ENCODE results near the gene PLEKHN1. TPM values are rescaled to one million over a fixed set of nuclear protein-coding genes. Genes with fewer than 3 reads are reported as not detected.
"Not testable (repeated sequence)": the region's sequence is repeated elsewhere in the genome, so short reads cannot be mapped to it uniquely, and the experiment has no call there.

Gene PLEKHN1
- total RNA-seq, 1 experiment from 2014 or later = 9.1 TPM

GRCh38 chr1:985126-985525 lies 18.8 kb downstream of the PLEKHN1 start:
- intact Hi-C loops (cut with micrococcal nuclease; ENCODE audit: unreplicated experiment) = loop anchor here (10.0 kb wide), 1 partner anchor 250 kb away; the partner anchor contains the start of genes B3GALT6 and SDF4
- Histone ChIP-seq H3K79me2 (ENCODE audit: low read depth) (no peaks in the 10 kb centered on the region), H2AFZ (no peak overlapping the region), H3K4me2 (no peak overlapping the region), H4K20me1 (ENCODE audit: insufficient read depth) (no peaks in the 10 kb centered on the region), H3K9me3 (ENCODE audit: insufficient read depth, low read depth) (no peaks in the 10 kb centered on the region), H3K9me2 (ENCODE audit: insufficient read depth) (no peaks in the 10 kb centered on the region), H3K27ac (no peak overlapping the region), H3K27me3 (ENCODE audit: insufficient read depth, low read depth) (no peaks in the 10 kb centered on the region), H3K4me1 (replicated peaks; ENCODE audit: insufficient read depth) (no peaks in the 10 kb centered on the region), H3K36me3 (ENCODE audit: low read depth) (no peaks in the 10 kb centered on the region), H3K4me3 (no peak overlapping the region), H3F3A (ENCODE audit: insufficient read depth, low read depth) (peaks cover 6% of the 10 kb centered on the region; the same call in 1 of the 2 replicates)
- TF ChIP-seq EZH2 (IDR thresholded peaks at IDR 0.05; ENCODE audit: low read depth) (no peak), CTCF (conservative IDR thresholded peaks at IDR 0.05) (no peak)
- ChIA-PET CTCF (no interaction called here), POLR2A (ENCODE audit: unreplicated experiment) (interaction anchor here (0.7 kb wide), 1 partner anchor 279 kb away, joined by 8 read pairs; no protein-coding TSS in a partner anchor)
- no TSS peak for BruUV-seq (replicated peaks)
- no peak for DNase-seq

DNA sequence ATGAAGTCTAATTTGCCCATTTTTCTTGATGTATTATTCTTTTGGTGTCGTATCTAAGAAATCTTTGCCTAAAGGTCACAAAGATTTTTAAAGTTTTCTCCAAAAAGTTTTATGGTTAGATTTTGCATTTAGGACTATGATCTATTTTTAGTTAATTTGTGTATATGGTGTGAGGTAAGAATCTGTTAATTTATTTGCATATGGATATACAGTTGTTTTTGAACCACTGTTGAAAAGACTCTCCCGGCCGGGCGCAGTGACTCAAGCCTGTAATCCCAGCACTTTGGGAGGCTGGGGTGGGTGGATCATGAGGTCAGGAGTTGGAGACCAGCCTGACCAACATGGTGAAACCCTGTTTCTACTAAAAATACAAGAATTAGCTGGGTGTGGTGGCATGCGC lies 21.8 kb downstream of the PLEKHN1 start:
- POLR2A ChIA-PET (ENCODE audit: unreplicated experiment); H3K27me3 ChIP-seq (ENCODE audit: insufficient read depth, low read depth); H3K79me2 ChIP-seq (ENCODE audit: low read depth); H3K4me1 ChIP-seq (replicated peaks; ENCODE audit: insufficient read depth); H3K4me2 ChIP-seq; H3F3A ChIP-seq (ENCODE audit: insufficient read depth, low read depth); H3K4me3 ChIP-seq; H3K36me3 ChIP-seq (ENCODE audit: low read depth); H3K9me2 ChIP-seq (ENCODE audit: insufficient read depth); H3K27ac ChIP-seq; CTCF ChIA-PET; H4K20me1 ChIP-seq (ENCODE audit: insufficient read depth); BruUV-seq (replicated peaks); DNase-seq; H2AFZ ChIP-seq; H3K9me3 ChIP-seq (ENCODE audit: insufficient read depth, low read depth): not testable (repeated sequence)
- intact Hi-C loops (cut with micrococcal nuclease; ENCODE audit: unreplicated experiment) = loop anchor here (10.0 kb wide), 1 partner anchor 247 kb away; the partner anchor contains the start of genes B3GALT6 and SDF4

DNA sequence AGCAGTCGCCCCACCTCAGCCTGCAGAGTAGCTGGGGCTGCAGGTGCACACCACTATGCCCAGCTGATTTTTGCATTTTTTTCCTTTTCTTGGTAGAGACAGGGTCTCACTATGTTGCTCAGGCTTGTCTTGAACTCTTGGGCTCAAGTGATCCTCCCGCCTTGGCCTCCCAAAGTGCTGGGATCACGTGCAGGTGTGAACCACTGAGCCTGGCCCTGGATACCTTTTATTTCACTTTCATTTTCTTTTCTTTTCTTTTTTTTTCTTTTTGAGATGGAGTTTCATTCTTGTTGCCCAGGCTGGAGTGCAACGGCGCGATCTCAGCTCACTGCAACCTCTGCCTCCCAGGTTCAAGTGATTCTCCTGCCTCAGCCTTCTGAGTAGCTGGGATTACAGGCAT lies 25.0 kb downstream of the PLEKHN1 start:
- BruUV-seq (replicated peaks); H3K27me3 ChIP-seq (ENCODE audit: insufficient read depth, low read depth); H4K20me1 ChIP-seq (ENCODE audit: insufficient read depth); H2AFZ ChIP-seq; H3K4me1 ChIP-seq (replicated peaks; ENCODE audit: insufficient read depth); intact Hi-C loops (cut with micrococcal nuclease; ENCODE audit: unreplicated experiment); DNase-seq; H3K27ac ChIP-seq; H3K79me2 ChIP-seq (ENCODE audit: low read depth); H3K4me2 ChIP-seq; H3K4me3 ChIP-seq; H3K9me2 ChIP-seq (ENCODE audit: insufficient read depth); H3K36me3 ChIP-seq (ENCODE audit: low read depth); H3K9me3 ChIP-seq (ENCODE audit: insufficient read depth, low read depth); CTCF ChIA-PET; POLR2A ChIA-PET (ENCODE audit: unreplicated experiment); H3F3A ChIP-seq (ENCODE audit: insufficient read depth, low read depth): not testable (repeated sequence)

GRCh38 chr1:991895-992294 lies 25.6 kb downstream of the PLEKHN1 start:
- no peak overlapping the region for H3K27ac ChIP-seq
- no peak overlapping the region for H3K4me3 ChIP-seq
- no peaks in the 10 kb centered on the region for H3K79me2 ChIP-seq (ENCODE audit: low read depth)
- no peak for TF ChIP-seq CTCF (conservative IDR thresholded peaks at IDR 0.05)
- no peak overlapping the region for H2AFZ ChIP-seq
- H3K36me3 ChIP-seq (ENCODE audit: low read depth) = no peaks in the 10 kb centered on the region
- H4K20me1 ChIP-seq (ENCODE audit: insufficient read depth) = no peaks in the 10 kb centered on the region
- no peaks in the 10 kb centered on the region for H3K27me3 ChIP-seq (ENCODE audit: insufficient read depth, low read depth)
- H3K9me2 ChIP-seq (ENCODE audit: insufficient read depth) = no peaks in the 10 kb centered on the region
- no peak for DNase-seq
- ChIA-PET CTCF (no interaction called here), POLR2A (ENCODE audit: unreplicated experiment) (no interaction called here)
- peaks cover 8% of the 10 kb centered on the region; the same call in 1 of the 2 replicates for H3F3A ChIP-seq (ENCODE audit: insufficient read depth, low read depth)
- no peak overlapping the region for H3K4me2 ChIP-seq
- BruUV-seq (replicated peaks) = no TSS peak
- intact Hi-C loops (cut with micrococcal nuclease; ENCODE audit: unreplicated experiment) = no loop called here
- no peaks in the 10 kb centered on the region for H3K4me1 ChIP-seq (replicated peaks; ENCODE audit: insufficient read depth)
- no peaks in the 10 kb centered on the region for H3K9me3 ChIP-seq (ENCODE audit: insufficient read depth, low read depth)
